ENCODE data around the gene AFF3. TPM values are rescaled to one million over a fixed set of nuclear protein-coding genes. Genes with fewer than 3 reads are reported as not detected.
"Not testable (repeated sequence)": the region's sequence is repeated elsewhere in the genome, so short reads cannot be mapped to it uniquely, and the experiment has no call there.

Gene AFF3
- total RNA-seq, 1 donor: 23.2 TPM

DNA sequence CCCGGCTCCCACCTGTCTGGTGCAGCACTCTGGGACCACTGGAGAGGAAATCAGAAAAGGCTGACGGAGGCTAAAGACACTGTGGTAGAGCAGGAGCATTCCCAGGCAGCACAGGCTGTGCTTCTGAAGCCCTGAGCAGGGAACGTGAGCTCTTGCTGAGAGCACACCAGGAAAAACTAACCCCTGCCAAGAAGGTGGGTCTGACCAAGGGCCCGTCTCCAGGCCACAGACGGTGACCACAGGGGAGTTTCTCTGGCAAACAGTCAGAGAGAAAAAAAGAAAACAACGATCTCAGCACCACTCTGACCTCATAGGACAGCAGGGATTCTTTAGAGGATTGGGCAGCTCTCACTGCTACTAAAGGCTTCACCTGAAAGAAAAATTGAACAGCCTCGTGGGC is 201.4 kb downstream of the AFF3 start:
- no peak for DNase-seq (ENCODE audit: low read depth in 2 of 3, low spot score in 2 of 3)

- DNase-seq (ENCODE audit: low read depth in 2 of 3, low spot score in 2 of 3): no peak
These were observed 203.3 kb downstream of the AFF3 start for GRCh38 chr2:99939135-99939534.

- DNase-seq (ENCODE audit: low read depth in 2 of 3, low spot score in 2 of 3): no peak
These were observed 204.1 kb downstream of the AFF3 start for GRCh38 chr2:99938250-99938649.

GRCh38 chr2:99936065-99936464 is 206.3 kb downstream of the AFF3 start:
- DNase-seq (ENCODE audit: low read depth in 2 of 3, low spot score in 2 of 3): no peak

DNA sequence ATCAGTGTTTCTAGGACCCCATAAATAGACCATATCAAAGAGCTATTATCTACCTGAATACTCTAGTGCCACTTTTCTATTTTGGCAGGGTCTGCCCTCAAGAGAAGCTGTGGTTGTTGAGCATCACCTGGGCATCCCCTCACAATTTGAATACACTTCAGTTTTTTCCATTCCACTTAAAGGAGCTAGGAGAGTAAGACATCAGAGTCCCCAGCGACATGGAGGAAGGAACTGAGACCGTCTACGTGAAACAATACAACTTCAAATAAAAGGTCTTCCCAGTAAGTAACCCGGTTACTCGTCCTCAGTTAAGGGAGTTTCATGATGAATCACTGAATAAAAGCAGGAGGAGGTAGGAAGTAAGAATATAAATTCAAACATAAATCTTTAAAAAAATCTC is 206.7 kb downstream of the AFF3 start:
- DNase-seq (ENCODE audit: low read depth in 2 of 3, low spot score in 2 of 3): no peak

DNA sequence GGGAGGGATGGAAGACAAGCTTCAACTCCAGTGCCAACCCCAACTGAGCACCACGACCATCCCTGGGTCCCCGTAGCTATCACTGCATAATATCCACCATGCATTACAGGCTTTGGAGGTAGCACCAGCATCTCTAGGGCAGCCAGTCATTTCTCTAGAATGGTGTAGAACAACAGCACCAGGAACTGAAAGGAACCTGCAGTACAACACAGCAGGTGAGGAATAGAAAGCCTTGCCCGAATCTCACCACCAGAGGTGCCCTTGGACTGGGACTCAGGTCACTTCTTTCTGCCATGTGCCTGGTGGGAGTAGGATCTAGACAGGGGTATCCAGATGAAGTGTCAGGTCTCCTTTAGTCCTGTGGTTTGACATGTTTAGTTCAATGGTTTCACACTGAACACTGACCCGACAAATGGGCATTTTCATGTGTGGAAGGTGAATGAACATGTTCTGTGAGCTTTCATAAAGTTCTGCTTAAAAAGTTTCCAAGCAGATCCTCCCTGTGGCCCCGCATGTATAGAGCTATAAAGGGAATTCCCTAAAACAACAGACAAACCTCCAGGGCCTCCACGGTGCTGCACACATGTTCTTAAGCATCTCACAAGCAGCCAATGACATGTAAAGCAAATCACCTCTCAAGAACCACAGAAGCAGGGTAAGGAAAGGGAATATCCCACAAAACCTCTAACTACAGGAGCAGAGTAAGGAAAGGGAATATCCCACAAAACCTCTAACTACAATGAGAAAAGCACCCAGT is 208.3 kb downstream of the AFF3 start:
- DNase-seq (ENCODE audit: low read depth in 2 of 3, low spot score in 2 of 3): no peak

- not testable (repeated sequence) for DNase-seq (ENCODE audit: low read depth in 2 of 3, low spot score in 2 of 3)
These were observed 208.9 kb downstream of the AFF3 start for GRCh38 chr2:99933491-99933890.

DNA sequence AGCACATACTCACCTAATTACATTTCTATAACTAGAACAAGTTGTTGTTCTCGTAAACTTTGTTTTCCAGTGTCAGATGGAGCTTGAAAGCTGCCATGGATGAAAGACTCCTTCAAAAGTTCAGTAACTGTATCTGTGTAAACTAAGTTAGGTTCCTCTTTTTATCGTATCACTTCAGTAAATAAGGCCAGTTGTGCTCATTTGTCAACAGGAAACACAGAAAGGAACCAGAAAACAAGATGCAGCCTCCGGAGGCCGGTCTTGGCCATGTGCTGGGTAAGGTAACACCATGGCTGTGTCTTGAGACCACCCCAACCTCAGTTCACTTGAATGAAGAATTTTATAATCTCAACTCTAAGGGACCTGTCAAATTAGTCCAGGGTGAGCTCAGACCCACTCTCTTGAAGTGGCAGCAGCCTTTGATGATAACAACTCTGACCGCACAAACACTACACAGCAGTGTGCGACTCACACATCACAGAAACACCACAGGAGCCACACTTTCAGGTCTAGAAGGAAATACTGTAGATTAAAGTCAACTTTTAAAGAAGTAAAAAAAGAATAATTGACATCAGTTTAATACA is 213.8 kb downstream of the AFF3 start:
- DNase-seq (ENCODE audit: low read depth in 2 of 3, low spot score in 2 of 3): peak in 1 of 3 donors; percentile 12

DNA sequence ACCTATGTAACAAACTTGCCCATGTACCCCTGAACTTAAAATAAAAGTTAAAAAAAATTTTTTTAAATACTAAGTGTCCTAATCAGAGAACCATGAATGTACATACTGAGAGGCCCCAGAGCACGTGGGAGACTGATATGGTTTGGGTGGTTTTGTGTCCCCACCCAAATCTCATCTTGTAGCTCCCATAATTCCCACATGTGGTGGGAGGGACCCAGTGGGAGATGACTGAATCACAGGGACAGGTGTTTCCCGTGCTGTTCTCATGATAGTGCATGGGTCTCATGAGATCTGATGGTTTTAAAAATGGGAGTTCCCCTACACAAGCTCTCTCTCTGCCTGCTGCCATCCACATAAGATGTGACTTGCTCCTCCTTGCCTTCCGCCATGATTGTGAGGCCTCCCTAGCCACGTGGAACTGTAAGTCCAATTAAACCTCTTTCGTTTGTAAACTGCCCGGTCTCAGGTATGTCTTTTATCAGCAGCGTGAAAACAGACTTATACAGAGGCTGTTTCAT is 214.6 kb downstream of the AFF3 start:
- not testable (repeated sequence) for DNase-seq (ENCODE audit: low read depth in 2 of 3, low spot score in 2 of 3)

- DNase-seq (ENCODE audit: low read depth in 2 of 3, low spot score in 2 of 3): no peak
These were observed 215.4 kb downstream of the AFF3 start for GRCh38 chr2:99926986-99927385.

DNA sequence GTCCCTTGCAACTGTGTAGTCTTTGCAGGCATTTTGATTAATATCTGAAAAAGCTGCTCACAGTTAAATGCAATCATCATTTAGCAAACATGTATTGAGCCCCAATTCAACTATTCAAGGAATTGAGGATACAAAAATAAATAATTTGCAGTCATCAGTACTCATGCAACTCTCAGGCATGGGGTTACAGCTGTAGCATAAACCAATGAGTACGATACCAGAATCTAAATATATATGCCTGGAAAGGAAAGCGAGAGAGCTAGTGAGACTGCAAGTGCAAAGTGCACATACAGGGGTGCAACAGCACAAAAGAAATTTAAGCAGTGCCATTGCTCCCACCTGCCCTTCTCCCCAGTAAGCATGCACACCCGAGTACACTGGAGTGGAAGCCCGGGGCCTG is 216.4 kb downstream of the AFF3 start:
- DNase-seq (ENCODE audit: low read depth in 2 of 3, low spot score in 2 of 3): no peak

DNA sequence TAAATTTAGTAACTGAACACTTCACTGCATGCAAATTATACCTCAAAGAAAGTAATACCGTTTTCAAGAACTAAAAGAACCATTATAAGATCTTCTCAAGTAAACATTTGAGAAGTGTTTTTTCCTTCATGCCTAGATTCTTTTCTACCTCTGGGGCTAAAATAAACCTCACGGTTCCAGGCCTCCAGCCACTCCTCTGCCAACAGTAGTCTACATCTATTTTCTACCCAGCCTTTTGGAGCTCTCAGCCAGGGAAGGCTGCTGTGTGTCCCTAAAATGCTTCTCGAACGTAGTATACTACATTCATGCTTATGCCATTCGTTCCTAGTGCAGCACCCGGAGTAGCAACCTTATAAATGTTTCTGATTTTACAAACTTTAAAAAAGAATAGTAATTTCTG is 219.7 kb downstream of the AFF3 start:
- DNase-seq (ENCODE audit: low read depth in 2 of 3, low spot score in 2 of 3): no peak

GRCh38 chr2:99921903-99922302 is 220.5 kb downstream of the AFF3 start:
- DNase-seq (ENCODE audit: low read depth in 2 of 3, low spot score in 2 of 3): no peak

DNA sequence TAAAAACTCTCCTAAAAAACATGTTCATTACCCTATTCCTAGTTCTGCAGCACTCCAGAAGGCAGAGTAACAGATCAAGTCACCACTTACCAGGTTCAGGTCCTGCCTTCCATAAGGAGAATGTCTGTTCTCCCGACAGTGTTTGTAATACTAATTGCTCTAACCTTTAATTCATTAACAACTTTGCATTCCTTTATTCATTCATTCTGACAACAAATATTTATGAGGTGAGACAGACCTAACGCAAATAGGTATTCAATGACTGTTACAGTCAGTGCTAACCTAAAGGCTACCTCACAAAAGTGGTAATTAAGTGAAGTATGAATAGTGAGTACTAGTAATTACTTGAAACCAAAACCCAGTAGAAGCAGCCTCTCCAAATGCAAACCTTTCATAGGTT is 224.0 kb downstream of the AFF3 start:
- DNase-seq (ENCODE audit: low read depth in 2 of 3, low spot score in 2 of 3): no peak

GRCh38 chr2:99915108-99915675 is 227.2 kb downstream of the AFF3 start:
- DNase-seq (ENCODE audit: low read depth in 2 of 3, low spot score in 2 of 3): no peak

DNA sequence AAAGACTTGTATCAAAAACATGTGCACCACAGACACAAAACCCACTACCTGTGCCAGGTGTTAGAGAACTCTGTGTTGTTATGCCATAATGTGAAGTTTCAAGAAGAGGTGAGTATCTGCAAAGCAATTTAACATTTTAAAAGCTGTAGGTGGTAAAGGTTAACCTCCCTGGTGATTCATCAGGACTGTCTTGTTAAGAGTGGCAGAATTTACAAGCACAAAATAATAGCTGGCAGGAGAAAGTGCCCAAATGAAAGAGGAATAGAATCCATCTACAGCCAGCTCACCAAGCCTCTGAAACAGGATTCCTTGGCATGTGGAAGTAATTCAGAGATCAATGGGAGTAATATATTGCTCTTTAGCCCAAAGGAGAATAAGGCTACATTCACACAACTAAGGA is 230.7 kb downstream of the AFF3 start:
- no peak for DNase-seq (ENCODE audit: low read depth in 2 of 3, low spot score in 2 of 3)

DNA sequence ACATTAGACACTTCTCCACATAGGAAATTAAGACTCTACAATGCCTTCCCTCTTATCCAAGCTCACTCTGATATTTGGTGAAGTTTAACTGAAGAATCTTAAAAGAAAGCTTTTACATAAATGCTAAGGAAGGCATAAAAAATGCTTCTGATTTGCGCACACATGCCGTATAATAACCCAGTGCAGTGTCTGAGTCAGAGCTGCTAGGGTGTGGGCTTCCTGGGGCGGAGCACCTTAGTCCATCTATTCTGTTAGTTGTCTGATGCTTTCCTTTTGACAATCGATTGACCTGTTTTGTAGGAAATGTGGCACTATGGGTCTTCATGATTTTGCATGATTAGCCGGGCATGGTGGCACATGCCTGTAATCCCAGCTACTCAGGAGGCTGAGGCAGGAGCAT is 231.5 kb downstream of the AFF3 start:
- DNase-seq (ENCODE audit: low read depth in 2 of 3, low spot score in 2 of 3): no peak

GRCh38 chr2:99905636-99906035 is 236.8 kb downstream of the AFF3 start:
- no peak for DNase-seq (ENCODE audit: low read depth in 2 of 3, low spot score in 2 of 3)

GRCh38 chr2:99905025-99905424 is 237.4 kb downstream of the AFF3 start:
- DNase-seq (ENCODE audit: low read depth in 2 of 3, low spot score in 2 of 3): no peak

DNA sequence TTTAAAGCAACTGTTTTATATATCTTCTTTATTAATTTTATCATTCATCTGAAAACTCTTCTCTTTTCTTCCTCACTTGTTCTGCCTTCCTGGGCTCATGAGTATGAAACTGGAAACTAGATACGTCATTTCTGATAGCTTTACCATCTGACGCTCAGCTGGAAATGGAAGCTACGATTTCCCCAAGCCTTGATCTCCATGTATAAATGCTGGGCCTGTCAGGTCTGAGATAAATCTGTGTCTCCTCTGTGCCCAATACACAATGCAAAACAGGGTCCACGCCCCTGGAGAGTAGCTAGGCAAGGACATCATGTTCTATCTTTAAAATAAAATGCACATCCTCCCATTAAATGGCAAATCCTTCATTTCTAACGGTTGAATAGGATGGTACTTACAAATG is 238.4 kb downstream of the AFF3 start:
- DNase-seq (ENCODE audit: low read depth in 2 of 3, low spot score in 2 of 3): no peak

- no peak for DNase-seq (ENCODE audit: low read depth in 2 of 3, low spot score in 2 of 3)
These were observed 241.8 kb downstream of the AFF3 start for GRCh38 chr2:99900556-99900955.

DNA sequence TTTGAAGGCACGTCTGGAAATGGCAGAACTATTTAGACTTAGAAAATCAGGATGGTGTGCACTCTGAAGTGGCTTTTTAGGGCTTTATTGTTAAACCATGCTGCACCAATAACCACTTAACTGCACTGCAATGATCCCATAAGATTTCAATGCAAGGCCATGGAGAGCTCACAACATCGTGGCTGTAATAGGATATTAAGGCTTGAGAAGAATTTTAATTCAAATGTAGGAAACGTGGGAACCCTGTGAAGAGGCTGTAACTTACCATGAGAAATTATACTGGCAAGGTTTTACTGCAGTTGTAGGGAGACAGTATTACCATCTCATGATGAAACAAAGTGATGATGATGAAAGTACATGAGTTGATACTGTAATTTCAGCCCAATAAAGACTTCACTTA is 242.5 kb downstream of the AFF3 start:
- DNase-seq (ENCODE audit: low read depth in 2 of 3, low spot score in 2 of 3): no peak

All from hematopoietic multipotent progenitor cell (in vitro differentiated cells).